Measurements from ENCODE around the gene LRMDA. TPM values are rescaled to one million over a fixed set of nuclear protein-coding genes. Genes with fewer than 3 reads are reported as not detected.

Gene LRMDA
- polyA plus RNA-seq, 1 donor (not counting 4 experiments of a cell fraction or from before 2014, with no cell fraction given): not detected

GRCh38 chr10:76428551-76429367 lies 997.3 kb downstream of the LRMDA start:
- Histone ChIP-seq H3K9ac (ENCODE audit: control insufficient read depth, extremely low read depth, insufficient read depth, low read length) (no peak overlapping the region), H3K27me3 (ENCODE audit: control insufficient read depth, extremely low read depth, insufficient read depth, low read length) (no peaks in the 10 kb centered on the region), H4K20me1 (ENCODE audit: control insufficient read depth, extremely low read depth, insufficient read depth, low read length) (no peaks in the 10 kb centered on the region), H3K9me3 (ENCODE audit: control insufficient read depth, low read depth, low read length) (no peaks in the 10 kb centered on the region), H3K36me3 (ENCODE audit: control insufficient read depth in 2 of 2, extremely low read depth in 1 of 2, insufficient read depth in 2 of 2, low read length in 2 of 2) (no peaks in the 10 kb centered on the region), H2AFZ (ENCODE audit: control insufficient read depth, low read length) (no peak overlapping the region), H3K79me2 (ENCODE audit: control insufficient read depth, insufficient read depth, low read length) (no peaks in the 10 kb centered on the region), H3K4me1 (ENCODE audit: control insufficient read depth, extremely low read depth, insufficient read depth, low read length) (peaks cover 23% of the 10 kb centered on the region), H3K4me2 (ENCODE audit: control insufficient read depth, extremely low read depth, insufficient read depth, low read depth, low read length) (no peak overlapping the region), H3K4me3 (ENCODE audit: control insufficient read depth in 2 of 3, extremely low read depth in 1 of 3, insufficient read depth in 2 of 3, low read depth in 1 of 3, low read length in 3 of 3) (no peak overlapping the region), H3K9me1 (ENCODE audit: control insufficient read depth, extremely low read depth, insufficient read depth, low read length) (no peaks in the 10 kb centered on the region), H3K27ac (ENCODE audit: control insufficient read depth, insufficient read depth, low read length) (no peak overlapping the region)
- DNase-seq (ENCODE audit: low read depth, low spot score) (no peak), FAIRE-seq (peak; percentile 84)
- dilution Hi-C loops (cut with MboI; ENCODE audit: extremely low pct_ligation_motif_present, low sequenced_read_pairs): no loop called here
- TF ChIP-seq EZH2 (IDR thresholded peaks at IDR 0.05; ENCODE audit: low read length) (no peak), CTCF (optimal IDR thresholded peaks at IDR 0.05 in 1 of 3, IDR thresholded peaks at IDR 0.05 in 1 of 3, conservative IDR thresholded peaks at IDR 0.05 in 1 of 3; ENCODE audit: extremely low read depth in 1 of 3, insufficient read depth in 2 of 3, low read length in 3 of 3) (no peak)

GRCh38 chr10:76429368-76430060 lies 998.1 kb downstream of the LRMDA start:
- H2AFZ ChIP-seq (ENCODE audit: control insufficient read depth, low read length): no peak overlapping the region
- dilution Hi-C loops (cut with MboI; ENCODE audit: extremely low pct_ligation_motif_present, low sequenced_read_pairs): no loop called here
- no peak for TF ChIP-seq EZH2 (IDR thresholded peaks at IDR 0.05; ENCODE audit: low read length)
- TF ChIP-seq CTCF (optimal IDR thresholded peaks at IDR 0.05 in 1 of 3, IDR thresholded peaks at IDR 0.05 in 1 of 3, conservative IDR thresholded peaks at IDR 0.05 in 1 of 3; ENCODE audit: extremely low read depth in 1 of 3, insufficient read depth in 2 of 3, low read length in 3 of 3): no peak
- no peak overlapping the region for H3K4me2 ChIP-seq (ENCODE audit: control insufficient read depth, extremely low read depth, insufficient read depth, low read depth, low read length)
- DNase-seq (ENCODE audit: low read depth, low spot score) (no peak), FAIRE-seq (no peak)
- H3K4me3 ChIP-seq (ENCODE audit: control insufficient read depth in 2 of 3, extremely low read depth in 1 of 3, insufficient read depth in 2 of 3, low read depth in 1 of 3, low read length in 3 of 3): no peak overlapping the region
- no peaks in the 10 kb centered on the region for H3K36me3 ChIP-seq (ENCODE audit: control insufficient read depth in 2 of 2, extremely low read depth in 1 of 2, insufficient read depth in 2 of 2, low read length in 2 of 2)
- H4K20me1 ChIP-seq (ENCODE audit: control insufficient read depth, extremely low read depth, insufficient read depth, low read length): no peaks in the 10 kb centered on the region
- no peaks in the 10 kb centered on the region for H3K9me1 ChIP-seq (ENCODE audit: control insufficient read depth, extremely low read depth, insufficient read depth, low read length)
- H3K27me3 ChIP-seq (ENCODE audit: control insufficient read depth, extremely low read depth, insufficient read depth, low read length): no peaks in the 10 kb centered on the region
- H3K79me2 ChIP-seq (ENCODE audit: control insufficient read depth, insufficient read depth, low read length): no peaks in the 10 kb centered on the region
- peaks cover 23% of the 10 kb centered on the region for H3K4me1 ChIP-seq (ENCODE audit: control insufficient read depth, extremely low read depth, insufficient read depth, low read length)
- no peaks in the 10 kb centered on the region for H3K9me3 ChIP-seq (ENCODE audit: control insufficient read depth, low read depth, low read length)
- H3K9ac ChIP-seq (ENCODE audit: control insufficient read depth, extremely low read depth, insufficient read depth, low read length): no peak overlapping the region
- H3K27ac ChIP-seq (ENCODE audit: control insufficient read depth, insufficient read depth, low read length): no peak overlapping the region

All from keratinocyte (primary cell).